HG02938 (cell line): Measurements from ENCODE around the gene S1PR4.
"Not testable (repeated sequence)": the region's sequence is repeated elsewhere in the genome, so short reads cannot be mapped to it uniquely, and the experiment has no call there.

Experiments used
- ATAC-seq: cut with Tn5 transposase; IDR thresholded peaks from one replicate; pipeline ENCODE4 v1.9.1; 2021; ENCODE audit warnings: mild to moderate bottlenecking, moderate library complexity; ENCODE audit not compliant: unreplicated experiment

The S1PR4 gene

DNA sequence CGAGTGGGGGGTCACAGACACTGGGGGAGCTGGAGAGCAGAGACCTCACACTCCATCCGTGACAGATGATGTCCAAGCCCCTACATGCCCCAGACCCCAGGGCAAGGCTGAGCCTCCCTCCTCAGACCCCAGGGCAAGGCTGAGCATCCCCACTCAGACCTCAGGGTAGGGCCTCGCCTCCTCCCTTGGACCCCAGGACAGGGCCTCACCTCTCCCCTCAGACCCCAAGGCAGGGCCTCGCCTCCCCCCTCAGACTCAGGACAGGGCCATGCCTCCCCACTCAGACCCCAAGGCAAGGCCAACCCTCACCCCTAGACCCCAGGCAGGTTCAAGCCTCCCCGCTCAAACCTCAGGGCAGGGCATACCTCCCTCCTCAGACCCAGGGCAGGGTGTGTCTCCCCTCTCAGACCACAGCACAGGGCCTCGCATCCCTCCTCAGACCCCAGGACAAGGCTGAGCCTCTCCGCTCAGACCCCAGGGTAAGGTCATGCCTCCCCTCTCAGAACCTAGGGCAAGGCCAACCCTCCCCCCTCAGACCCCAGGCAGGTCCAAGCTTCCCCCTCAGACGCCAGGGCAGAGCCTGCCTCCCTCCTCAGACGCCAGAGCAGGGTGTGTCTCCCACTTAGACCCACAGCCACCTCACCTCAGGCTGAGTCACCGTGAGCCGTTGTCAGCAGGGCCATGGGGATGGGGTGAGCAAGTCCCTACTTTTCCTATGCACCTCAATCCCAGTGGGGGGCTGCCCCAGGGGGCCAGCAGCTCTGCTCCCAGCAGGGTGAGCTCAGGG is 1.7 kb upstream of the S1PR4 start:
- ATAC-seq = no peak

DNA sequence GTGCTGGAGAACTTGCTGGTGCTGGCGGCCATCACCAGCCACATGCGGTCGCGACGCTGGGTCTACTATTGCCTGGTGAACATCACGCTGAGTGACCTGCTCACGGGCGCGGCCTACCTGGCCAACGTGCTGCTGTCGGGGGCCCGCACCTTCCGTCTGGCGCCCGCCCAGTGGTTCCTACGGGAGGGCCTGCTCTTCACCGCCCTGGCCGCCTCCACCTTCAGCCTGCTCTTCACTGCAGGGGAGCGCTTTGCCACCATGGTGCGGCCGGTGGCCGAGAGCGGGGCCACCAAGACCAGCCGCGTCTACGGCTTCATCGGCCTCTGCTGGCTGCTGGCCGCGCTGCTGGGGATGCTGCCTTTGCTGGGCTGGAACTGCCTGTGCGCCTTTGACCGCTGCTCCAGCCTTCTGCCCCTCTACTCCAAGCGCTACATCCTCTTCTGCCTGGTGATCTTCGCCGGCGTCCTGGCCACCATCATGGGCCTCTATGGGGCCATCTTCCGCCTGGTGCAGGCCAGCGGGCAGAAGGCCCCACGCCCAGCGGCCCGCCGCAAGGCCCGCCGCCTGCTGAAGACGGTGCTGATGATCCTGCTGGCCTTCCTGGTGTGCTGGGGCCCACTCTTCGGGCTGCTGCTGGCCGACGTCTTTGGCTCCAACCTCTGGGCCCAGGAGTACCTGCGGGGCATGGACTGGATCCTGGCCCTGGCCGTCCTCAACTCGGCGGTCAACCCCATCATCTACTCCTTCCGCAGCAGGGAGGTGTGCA is 587 bp downstream of the S1PR4 start:
- ATAC-seq = no peak

DNA sequence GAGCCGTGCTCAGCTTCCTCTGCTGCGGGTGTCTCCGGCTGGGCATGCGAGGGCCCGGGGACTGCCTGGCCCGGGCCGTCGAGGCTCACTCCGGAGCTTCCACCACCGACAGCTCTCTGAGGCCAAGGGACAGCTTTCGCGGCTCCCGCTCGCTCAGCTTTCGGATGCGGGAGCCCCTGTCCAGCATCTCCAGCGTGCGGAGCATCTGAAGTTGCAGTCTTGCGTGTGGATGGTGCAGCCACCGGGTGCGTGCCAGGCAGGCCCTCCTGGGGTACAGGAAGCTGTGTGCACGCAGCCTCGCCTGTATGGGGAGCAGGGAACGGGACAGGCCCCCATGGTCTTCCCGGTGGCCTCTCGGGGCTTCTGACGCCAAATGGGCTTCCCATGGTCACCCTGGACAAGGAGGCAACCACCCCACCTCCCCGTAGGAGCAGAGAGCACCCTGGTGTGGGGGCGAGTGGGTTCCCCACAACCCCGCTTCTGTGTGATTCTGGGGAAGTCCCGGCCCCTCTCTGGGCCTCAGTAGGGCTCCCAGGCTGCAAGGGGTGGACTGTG is 1.2 kb downstream of the S1PR4 start:
- no peak for ATAC-seq

DNA sequence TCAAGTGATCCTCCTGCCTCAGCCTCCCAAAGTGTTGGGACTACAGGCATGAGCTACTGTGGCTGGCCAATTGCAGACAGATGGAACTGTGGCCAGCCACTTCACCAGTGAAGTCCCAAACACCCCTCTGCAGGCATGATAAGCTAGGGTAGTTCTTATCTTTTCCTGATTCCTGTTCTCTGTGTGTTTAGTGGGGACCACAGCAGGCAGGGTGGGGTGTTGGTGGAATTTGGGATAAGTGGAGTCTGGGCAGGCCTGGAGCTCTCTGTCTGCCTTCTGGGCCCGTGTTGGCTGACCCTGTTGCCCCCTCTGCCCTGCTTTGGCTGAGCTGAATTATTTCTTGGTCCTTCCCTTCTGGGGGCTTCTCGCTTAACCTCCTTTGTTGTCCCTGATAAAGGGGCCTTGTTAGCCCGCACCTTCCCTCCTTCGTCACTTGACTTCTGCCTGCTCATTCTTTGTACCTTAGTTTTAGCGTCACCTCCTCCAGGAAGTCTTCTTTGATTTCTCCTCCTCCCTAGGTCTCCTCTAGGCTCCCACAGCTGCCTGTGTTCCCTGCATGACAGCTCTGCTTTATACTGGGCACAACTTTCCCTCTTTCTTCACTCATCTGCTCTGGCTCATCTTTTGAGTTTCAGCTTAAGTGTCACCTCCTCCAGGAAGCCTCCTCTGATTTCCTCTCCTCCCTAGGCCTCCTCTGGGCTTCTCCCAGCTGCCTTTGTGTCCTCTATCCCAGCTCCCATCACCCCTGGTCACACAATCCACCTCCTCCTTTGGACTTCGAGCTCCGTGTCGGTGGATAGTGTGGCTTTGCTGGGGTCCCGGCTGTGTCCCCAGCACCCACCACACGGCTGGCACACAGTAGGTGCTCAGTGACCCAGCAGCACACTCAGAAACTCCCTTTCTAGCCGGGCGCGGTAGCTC is 5.4 kb downstream of the S1PR4 start:
- no peak for ATAC-seq

DNA sequence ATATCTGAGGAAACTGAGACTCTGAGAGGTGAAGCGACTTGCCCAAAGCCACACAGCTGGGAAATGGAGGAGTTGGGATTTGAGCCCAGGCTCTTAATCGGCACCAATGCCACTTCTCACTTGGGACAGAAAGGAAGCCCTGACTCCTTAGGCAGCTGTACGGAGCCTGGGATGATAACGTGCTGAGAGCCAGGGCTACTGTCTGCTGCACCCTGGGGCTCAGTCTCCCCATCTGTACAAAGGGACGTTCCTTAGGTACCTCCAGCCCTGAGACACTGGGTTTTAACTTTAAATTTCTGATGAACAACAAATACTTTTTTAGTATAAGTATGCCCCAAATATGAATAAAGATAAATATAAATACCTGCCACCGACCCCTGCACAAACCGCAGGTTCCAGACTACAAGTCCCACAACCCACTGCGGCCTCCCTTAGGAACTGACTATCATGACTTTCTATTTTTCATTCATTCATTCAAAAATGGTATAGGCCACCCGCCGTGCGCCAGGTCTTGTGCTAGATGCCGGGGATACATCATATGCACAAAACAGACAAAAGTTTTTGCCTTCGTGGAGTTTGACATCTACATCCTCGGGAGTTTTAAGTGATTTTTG is 6.4 kb downstream of the S1PR4 start:
- peak; percentile 30 for ATAC-seq

DNA sequence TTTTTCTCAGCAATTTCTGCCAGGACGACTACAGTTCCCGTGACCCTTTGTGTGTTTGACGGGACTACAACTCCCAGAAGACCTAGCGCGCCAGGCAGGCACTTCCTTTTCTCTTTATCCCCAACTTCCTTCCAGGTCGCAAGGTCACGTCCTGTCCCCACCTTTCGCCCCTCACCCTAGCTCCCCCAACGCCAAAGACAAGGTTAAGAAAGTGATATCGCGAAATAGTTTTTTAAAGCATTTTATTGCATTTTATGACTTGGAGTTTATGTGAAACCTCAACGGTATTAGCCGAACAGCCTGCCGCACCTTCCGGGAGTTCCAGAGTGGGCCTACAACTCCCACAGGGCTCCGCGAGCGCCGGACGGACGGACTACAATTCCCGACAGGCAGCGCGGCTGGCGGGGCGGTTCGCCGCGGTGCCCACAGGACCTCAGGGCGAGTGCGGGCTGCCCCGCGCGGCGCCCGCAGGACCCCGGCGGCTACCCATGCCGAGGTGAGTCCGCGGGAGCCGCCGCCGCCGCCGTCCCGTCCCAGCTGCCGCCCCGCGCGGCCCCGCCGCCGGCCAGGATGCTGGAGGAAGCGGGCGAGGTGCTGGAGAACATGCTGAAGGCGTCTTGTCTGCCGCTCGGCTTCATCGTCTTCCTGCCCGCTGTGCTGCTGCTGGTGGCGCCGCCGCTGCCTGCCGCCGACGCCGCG is 7.0 kb downstream of the S1PR4 start, which contains the start of gene NCLN:
Gene NCLN, plus strand, starts transcription at position 470 of the 699 bp plus-strand sequence. Its CDS starts 101 bp downstream, at position 571.
- ATAC-seq = peak; percentile 66

DNA sequence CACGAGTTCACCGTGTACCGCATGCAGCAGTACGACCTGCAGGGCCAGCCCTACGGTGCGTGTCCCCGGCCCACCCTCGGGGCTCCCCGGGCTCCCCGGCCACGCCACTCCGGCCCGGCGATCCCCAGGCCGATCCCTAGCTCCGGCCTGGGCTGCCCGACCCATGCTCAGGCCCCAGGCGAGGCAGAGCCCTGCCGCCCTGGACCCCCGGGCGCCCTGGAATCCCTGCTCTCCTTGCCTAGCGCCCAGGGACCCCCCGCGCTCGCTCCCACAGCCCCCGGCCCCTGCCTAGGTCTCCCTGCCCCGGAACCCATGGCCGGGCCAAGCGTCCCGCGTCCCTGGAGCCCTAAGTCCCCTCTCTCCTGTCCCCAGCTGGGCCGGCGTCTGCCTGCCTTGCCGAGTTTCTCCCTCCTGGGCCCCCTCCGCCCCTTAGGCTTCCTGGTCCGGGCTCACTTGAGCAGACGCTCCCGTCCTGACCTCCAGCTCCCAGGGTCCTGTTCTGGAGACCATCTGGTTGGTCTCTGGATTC is 7.7 kb downstream of the S1PR4 start:
- no peak for ATAC-seq

DNA sequence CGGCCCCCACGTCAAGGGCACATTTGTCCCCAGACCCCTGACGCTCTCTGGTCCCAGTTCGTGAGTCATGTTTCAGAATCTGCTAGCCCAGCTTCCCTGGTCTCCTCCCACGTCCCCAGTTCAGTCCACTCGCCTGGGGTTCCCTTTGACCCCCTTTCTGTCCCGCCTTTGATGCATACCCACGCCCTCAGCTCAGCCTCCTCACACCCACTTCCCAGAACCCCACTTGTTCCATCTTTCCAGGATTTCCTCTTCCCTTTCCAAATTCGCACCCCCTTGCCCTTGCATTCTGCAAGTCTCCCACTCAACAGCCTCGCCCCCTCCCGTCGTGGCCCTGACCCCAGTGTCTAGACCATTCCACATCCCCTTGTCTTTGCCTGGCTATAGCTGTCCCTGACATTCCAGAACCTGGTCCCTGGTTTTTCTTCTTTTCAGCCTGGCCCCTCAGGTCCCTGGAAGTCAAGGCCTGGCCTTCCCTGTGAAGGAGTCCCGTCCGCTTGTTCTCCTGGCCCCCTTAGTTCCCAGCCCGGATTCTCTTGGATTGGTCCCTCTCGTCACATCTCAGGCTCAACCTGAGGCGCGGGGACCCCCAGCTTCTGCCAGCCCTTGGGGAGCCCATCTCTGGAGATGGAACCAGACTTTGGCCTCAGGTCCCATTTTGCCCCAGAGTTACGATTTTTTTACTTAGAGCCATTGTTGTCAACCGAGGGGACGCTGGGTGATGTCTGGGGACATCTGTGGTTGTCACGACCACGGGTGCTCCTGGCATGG is 8.5 kb downstream of the S1PR4 start:
- ATAC-seq = no peak

DNA sequence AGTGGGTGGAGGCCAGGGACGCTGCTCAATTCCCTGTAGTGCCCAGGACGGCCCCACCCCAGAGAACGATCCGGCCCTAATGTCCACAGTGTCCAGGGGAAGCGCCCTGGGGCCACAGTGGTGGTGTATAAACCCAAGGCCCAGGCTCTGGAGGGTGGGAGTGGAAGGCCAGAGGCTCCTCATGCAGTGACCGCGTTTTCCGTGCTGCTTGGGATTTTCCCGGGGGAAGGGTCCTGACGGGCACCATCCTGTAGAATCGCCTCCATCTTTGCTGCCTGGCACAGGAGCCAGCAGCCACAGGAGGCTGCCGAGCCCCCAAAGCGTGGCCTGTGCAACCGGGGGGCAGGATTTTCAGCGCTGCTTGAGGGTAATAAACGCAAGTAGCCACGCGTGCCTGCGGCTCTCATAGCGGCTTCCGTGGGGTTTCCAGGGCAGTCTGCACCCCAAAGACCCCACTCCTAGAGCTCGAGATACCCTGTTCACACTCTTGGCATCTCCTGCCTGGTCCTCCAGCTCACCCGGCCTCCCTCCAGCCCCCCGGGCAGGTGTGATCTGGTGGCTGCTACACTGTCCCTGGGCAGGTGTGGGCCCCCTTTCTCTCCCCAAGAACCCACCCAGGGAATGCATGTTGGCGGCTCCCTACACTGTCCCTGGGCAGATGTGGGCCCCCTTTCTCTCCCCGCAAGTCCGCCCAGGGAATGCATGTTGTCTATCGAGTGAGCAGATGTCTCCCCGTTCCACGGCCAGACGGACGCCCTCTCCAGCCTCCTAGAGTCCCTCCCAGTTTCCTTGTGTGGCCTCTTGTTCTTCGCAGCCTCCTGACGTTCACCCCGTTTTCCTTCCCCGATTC is 9.3 kb downstream of the S1PR4 start:
- no peak for ATAC-seq

DNA sequence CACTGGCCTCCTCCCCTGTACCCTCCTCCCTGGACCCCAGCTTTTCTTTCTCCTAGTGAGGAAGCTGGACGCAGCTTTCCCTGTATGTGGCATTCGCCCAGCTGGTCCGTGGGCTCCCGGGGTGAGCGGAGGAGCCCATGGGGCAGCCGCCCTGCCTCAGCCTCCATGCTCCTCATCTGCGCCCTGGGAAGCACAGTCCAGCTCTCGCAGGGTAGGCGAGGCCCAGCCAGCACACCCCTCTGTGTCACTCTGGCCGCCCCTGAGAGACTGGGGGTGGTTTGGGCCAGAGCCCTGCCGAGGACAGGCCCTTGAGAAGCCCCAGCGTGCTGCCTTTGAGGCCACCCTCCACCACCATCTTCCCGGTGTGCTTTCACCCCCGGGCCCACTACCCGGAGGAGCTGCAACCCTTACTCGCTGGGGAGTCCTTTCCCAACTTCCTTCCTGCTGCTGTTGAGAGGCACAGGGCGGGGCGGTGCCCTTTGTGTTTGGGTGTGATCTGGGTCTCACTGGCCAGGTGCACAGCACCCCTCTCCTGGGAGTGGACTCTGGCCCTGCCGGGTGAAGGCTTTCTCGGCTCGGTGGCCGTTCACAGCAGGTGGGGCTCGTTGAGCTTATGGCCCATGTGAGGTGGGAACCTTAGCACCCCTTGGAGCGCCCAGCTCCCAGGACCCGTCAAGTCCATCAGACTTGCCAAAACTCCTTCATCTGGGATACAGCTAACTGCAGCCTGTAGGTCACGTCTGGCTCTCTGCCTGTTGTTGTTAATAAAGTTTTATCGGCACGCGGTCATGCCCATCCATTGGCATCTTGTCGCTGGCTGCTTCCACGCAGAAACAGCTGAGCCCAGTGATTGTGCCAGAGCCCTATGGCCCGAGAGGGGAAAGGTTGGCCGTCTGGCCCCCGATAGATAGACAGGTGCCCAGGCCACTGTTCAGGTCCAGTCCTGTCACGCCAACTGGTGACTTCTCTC is 10.3 kb downstream of the S1PR4 start:
- ATAC-seq = no peak

DNA sequence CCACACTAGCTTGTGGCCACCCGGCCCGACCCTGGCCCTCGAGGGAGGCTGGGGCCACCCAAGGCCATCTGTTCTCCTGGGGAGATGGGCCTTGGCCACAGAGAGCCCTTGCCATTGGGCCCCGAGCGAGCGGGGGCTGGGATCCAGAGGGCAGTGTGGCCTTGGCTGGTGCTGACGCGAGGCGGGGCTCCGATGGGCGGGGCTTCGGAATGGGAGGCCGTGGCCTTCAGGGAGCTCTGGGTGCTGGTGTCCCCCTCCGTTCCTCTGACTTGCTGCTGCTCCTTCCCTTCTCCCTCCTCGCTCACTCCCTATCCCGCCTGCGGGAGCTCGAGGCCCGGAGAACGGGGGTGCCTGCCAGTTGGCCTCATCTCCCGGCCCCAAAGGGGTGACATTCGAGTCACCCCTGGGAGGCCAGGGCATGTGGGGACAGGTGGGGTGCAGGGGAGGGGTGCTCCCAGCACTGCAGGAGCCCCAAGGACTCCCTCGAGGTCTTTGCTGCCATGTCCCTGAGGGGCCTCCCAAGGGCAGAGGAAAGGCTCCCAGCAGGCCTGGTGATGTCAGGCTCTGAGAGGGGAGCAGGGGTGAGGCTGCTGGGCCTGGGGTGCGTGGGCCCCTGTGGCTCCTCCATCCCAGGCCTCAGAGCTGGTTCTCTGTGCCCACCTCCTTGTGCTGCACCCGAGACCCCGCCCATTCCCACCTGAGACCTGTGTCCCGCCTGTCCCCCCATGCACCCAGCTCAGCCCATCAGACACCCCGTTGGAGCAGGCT is 11.3 kb downstream of the S1PR4 start:
- ATAC-seq = no peak

DNA sequence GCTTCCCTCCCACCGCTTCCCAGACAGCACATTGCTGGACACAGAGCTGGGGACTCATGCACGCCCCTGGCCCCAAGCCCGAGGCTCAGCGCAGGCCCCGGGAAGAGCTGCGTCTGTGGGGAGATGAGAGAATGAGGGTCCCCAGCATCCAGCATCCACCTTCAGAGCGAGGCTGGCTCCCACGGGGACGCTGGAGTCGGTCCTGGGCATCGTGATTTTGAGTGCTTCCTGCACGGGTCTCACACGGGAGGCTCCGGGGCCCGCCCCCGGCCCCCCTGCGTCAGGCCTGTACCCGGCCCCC is 11.9 kb downstream of the S1PR4 start:
- ATAC-seq = no peak

DNA sequence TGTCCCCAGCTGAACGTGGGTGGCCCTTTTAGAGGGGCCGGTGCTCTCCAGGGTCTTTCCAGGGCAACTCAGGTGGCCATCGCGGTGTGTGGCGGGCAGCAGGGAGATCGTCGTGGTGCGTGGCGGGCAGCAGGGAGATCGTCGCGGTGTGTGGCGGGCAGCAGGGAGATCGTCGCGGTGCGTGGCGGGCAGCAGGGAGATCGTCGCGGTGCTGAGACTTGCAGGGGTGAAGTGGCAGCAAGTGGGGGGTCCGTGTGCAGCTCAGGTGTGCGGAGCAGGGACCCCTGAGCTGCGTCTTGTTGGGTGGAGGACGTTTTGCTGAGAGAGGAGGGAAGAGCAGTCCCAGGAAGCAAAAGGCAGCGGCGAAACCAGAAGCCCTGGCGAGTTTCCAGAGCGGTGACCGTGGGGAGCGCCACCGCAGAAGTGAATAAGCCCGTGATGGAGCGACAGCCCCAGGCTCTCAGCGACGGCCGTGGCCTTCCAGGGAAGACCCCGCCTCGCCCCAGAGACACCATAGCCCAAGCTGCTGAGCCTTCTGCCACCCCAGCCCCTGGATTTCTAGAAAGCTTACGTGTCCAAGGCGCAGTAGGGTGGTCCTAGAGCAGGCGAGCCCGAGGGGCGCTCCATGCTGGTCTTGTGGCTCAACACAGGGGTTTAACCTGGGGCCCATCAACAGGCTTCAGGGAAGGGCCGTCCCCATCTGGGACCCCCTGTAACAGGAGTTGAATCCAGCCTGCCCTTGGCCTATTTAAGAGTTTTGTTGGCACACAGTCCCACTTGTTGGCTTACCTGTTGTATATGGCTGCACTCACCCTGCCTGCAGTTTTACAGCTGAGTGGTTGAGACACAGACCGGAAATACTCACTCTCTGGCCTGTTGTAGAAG is 12.6 kb downstream of the S1PR4 start:
- no peak for ATAC-seq

DNA sequence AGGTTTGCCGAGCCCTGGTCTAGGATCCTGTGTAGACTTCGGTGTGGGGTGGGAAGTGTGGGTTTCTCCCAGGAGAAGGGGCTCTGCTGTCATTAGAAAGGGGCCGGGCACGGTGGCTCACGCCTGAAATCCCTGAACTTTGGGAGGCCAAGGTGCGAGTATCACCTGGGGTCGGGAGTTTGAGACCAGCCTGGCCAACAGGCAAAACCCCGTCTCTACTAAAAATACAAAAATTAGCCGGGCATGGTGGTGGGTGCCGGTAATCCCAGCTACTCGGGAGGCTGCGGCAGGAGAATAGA is 13.2 kb downstream of the S1PR4 start:
- ATAC-seq = not testable (repeated sequence)

DNA sequence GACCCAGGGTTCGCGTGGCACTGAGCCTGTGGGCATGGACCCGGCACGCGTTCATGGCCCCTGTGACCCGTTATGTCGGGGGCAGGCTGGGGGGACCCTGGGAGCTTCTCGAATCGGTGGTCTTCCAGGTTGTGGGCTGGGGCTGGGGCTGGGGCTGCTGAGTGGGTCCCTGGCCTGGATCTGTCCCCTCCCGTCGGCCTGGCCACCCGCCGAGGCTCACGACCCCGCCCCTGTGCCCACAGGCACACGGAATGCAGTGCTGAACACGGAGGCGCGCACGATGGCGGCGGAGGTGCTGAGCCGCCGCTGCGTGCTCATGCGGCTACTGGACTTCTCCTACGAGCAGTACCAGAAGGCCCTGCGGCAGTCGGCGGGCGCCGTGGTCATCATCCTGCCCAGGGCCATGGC is 13.7 kb downstream of the S1PR4 start:
- ATAC-seq = no peak
